HEK293T (cell line): Measurements from ENCODE around the gene ECPAS.

Experiments
- ARNT ChIP-seq: fragments of 450-650 bp; IDR thresholded peaks from 2 replicates; pipeline ENCODE4 v1.6.1; 2017; ENCODE audit warnings: mild to moderate bottlenecking
- BHLHE40 ChIP-seq: fragments of 450-650 bp; IDR thresholded peaks from 2 replicates; pipeline ENCODE4 v1.6.1; 2016; ENCODE audit warnings: mild to moderate bottlenecking, moderate library complexity, borderline replicate concordance
- FOXK2 ChIP-seq: fragments of 450-650 bp; IDR thresholded peaks from 2 replicates; pipeline ENCODE4 v1.6.1; 2016; ENCODE audit warnings: mild to moderate bottlenecking
- L3MBTL2 ChIP-seq: fragments of 450-650 bp; conservative IDR thresholded peaks from 2 replicates; pipeline ENCODE4 v1.6.1; 2016; ENCODE audit warnings: mild to moderate bottlenecking
- NFRKB ChIP-seq: fragments of 450-650 bp; IDR thresholded peaks from 2 replicates; pipeline ENCODE4 v1.6.1; 2016; ENCODE audit warnings: mild to moderate bottlenecking, moderate library complexity
- TARDBP ChIP-seq: fragments of 450-650 bp; IDR thresholded peaks from 2 replicates; pipeline ENCODE4 v1.6.1; 2016
- TF ChIP-seq, protein P1 (sequence below): fragments of 450-650 bp; IDR thresholded peaks from 2 replicates; pipeline ENCODE4 v1.6.1; 2016

DNA sequence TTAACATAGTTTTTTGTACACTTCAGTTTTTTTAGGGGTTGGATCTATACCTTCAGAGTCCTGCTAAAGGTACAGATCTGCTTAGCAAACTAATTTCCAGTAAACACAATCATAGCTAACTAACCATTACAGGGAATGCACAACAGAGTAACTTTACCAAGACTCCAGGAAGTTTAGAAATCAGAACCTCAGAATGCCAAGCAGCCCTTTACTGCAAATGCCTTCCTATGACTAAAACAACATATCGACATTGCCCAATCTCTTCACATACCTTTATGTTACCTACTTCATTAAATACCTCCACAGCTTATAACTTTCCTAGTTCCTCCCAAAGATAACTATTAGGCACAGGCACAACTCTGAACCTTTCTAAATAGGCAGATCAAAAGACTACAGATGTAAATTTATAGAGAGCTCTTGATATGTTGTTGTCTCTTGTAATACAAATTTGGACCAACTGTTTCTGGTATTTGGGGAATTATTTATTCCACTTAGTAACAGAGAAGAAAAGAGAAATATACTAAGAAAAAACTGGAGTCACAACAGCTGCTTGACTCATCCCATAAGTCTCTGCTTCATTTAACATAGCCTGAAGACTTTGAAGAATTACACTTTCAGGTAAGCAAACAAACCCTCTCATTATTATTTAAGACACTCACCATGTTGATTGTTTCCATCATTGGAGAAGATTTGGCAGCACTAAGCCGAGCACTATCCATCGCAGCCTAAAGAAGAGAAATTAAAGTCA, 108.2 kb downstream of the ECPAS start:
- no peak for TF ChIP-seq NFRKB
- TF ChIP-seq, protein P1, sequence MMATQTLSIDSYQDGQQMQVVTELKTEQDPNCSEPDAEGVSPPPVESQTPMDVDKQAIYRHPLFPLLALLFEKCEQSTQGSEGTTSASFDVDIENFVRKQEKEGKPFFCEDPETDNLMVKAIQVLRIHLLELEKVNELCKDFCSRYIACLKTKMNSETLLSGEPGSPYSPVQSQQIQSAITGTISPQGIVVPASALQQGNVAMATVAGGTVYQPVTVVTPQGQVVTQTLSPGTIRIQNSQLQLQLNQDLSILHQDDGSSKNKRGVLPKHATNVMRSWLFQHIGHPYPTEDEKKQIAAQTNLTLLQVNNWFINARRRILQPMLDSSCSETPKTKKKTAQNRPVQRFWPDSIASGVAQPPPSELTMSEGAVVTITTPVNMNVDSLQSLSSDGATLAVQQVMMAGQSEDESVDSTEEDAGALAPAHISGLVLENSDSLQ, result no peak
- TF ChIP-seq BHLHE40, result no peak
- TF ChIP-seq TARDBP, result no peak
- TF ChIP-seq ARNT, result no peak
- TF ChIP-seq FOXK2, result no peak
- TF ChIP-seq L3MBTL2, result no peak
